ENCODE measurements around the gene SCUBE2. TPM values are rescaled to one million over a fixed set of nuclear protein-coding genes. Genes with fewer than 3 reads are reported as not detected.

The SCUBE2 gene
- total and polyA plus RNA-seq, 2 of the 4 experiments (the other 2 are of a cell fraction) = 0.43 to 0.72 TPM

DNA sequence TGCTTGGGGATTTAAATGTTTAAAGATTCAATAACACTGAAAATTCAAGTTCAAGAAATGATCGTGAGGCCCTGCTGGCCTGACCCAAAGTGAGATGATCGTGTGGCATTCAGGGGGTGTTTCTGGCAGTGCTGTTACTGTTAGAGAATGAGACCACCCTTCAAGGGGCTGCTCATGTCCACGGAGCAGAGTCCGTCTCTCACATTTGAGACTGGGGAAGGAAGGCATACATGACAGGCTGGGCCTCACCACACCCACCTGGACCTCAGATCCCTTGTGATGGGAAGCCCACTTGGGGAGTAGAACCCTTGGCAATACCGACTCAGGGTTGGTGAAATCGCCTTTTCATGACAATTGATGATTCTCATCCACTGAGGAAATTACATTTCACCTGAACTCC is 71.5 kb downstream of the SCUBE2 start:
- Histone ChIP-seq H2AFZ (replicated peaks; ENCODE audit: low read length, poor library complexity) (no peak overlapping the region), H3K18ac (ENCODE audit: low read depth, low read length) (no peak overlapping the region), H4K20me1 (ENCODE audit: insufficient read depth, low read length) (no peaks in the 10 kb centered on the region), H2BK5ac (ENCODE audit: low read depth, low read length, poor library complexity, severe bottlenecking) (no peak overlapping the region), H3K9ac (ENCODE audit: low read depth, low read length) (no peak overlapping the region), H2AK9ac (replicated peaks; ENCODE audit: low read depth, low read length, poor library complexity) (no peak overlapping the region), H3K14ac (replicated peaks; ENCODE audit: low read depth, low read length) (no peak overlapping the region), H3K56ac (ENCODE audit: extremely low read depth, insufficient read depth, low read length) (no peak overlapping the region), H4K5ac (ENCODE audit: low read depth, low read length) (no peak overlapping the region), H3K4me1 (ENCODE audit: control insufficient read depth, insufficient read depth, low read length) (no peaks in the 10 kb centered on the region), H3K9me3 (ENCODE audit: control insufficient read depth, insufficient read depth, low read length) (no peaks in the 10 kb centered on the region), H3K79me1 (ENCODE audit: low read depth in 1 of 2, low read length in 2 of 2) (no peaks in the 10 kb centered on the region), H3K4me2 (ENCODE audit: low read depth, low read length) (no peak overlapping the region), H3K36me3 (ENCODE audit: control insufficient read depth, insufficient read depth, low read length) (no peaks in the 10 kb centered on the region), H3K27ac (ENCODE audit: insufficient read depth, low read length) (no peak overlapping the region), H4K8ac (ENCODE audit: low read depth in 2 of 2, low read length in 2 of 2) (no peak overlapping the region), H2BK20ac (ENCODE audit: low read depth, low read length) (no peak overlapping the region), H4K91ac (ENCODE audit: insufficient read depth, low read depth, low read length) (no peak overlapping the region), H2BK15ac (ENCODE audit: low read depth, low read length) (no peak overlapping the region), H3K4ac (ENCODE audit: low read depth, low read length) (no peak overlapping the region), H3K27me3 (ENCODE audit: control insufficient read depth, insufficient read depth, low read length) (peaks cover 2% of the 10 kb centered on the region; the same call in 1 of the 2 replicates), H2BK120ac (ENCODE audit: low read depth, low read length) (no peak overlapping the region), H3K4me3 (ENCODE audit: insufficient read depth, low read depth, low read length) (no peak overlapping the region), H3K23ac (ENCODE audit: low read depth, low read length) (no peak overlapping the region), H3K9me1 (ENCODE audit: insufficient read depth, low read length) (peaks cover 4% of the 10 kb centered on the region; the same call in 1 of the 2 replicates), H2AK5ac (ENCODE audit: low read depth, low read length) (no peak overlapping the region)
- dilution Hi-C loops (cut with HindIII; ENCODE audit: low sequenced_read_pairs, unreplicated experiment) = no loop called here
- intact Hi-C loops (cut with micrococcal nuclease) = no loop called here
- BruUV-seq (replicated peaks) = no TSS peak
- in situ Hi-C loops (cut with MboI; ENCODE audit: low sequenced_read_pairs) = loop anchor here (5.0 to 25.0 kb wide), 2 partner anchors 112 to 492 kb away; no protein-coding TSS in a partner anchor
- ATAC-seq (ENCODE audit: low read depth) = no peak
- CTCF ChIA-PET = no interaction called here
- POLR2A ChIA-PET (ENCODE audit: unreplicated experiment) = no interaction called here
- no peak for DNase-seq
- no peak for TF ChIP-seq USF2 (IDR thresholded peaks at IDR 0.05; ENCODE audit: low read depth, low read length)
- no peak for TF ChIP-seq RFX5 (IDR thresholded peaks at IDR 0.05; ENCODE audit: low read depth, low read length)
- TF ChIP-seq FOS (IDR thresholded peaks at IDR 0.05; ENCODE audit: low read depth, low read length) = no peak
- no peak for TF ChIP-seq MAZ (IDR thresholded peaks at IDR 0.05; ENCODE audit: borderline replicate concordance, low read depth, low read length)
- TF ChIP-seq CHD1 (IDR thresholded peaks at IDR 0.05; ENCODE audit: low read depth, low read length) = no peak
- no peak for TF ChIP-seq NFE2L2 (IDR thresholded peaks at IDR 0.05; ENCODE audit: low read depth, low read length)
- no peak for TF ChIP-seq MXI1 (IDR thresholded peaks at IDR 0.05; ENCODE audit: borderline replicate concordance, low read depth, low read length)
- TF ChIP-seq CTCF (conservative IDR thresholded peaks at IDR 0.05; ENCODE audit: low read depth, low read length) = no peak
- TF ChIP-seq BHLHE40 (IDR thresholded peaks at IDR 0.05; ENCODE audit: low read depth, low read length) = no peak
- TF ChIP-seq ELK1 (IDR thresholded peaks at IDR 0.05; ENCODE audit: borderline replicate concordance, low read depth, low read length) = no peak
- no peak for TF ChIP-seq CEBPB (IDR thresholded peaks at IDR 0.05; ENCODE audit: low read depth, low read length)
- no peak for TF ChIP-seq RAD21 (IDR thresholded peaks at IDR 0.05; ENCODE audit: low read length)
- no peak for TF ChIP-seq MAFK (IDR thresholded peaks at IDR 0.05; ENCODE audit: low read depth, low read length)
- no peak for TF ChIP-seq POLR2A (IDR thresholded peaks at IDR 0.05; ENCODE audit: low read depth, low read length)
- TF ChIP-seq SMC3 (IDR thresholded peaks at IDR 0.05; ENCODE audit: low read depth, low read length) = no peak
- no peak for TF ChIP-seq RCOR1 (IDR thresholded peaks at IDR 0.05; ENCODE audit: insufficient replicate concordance, low read length)
- WGBS, 2 experiments (ENCODE audit: extremely low coverage in 2 of 2, insufficient read length in 1 of 2) = 90% methylated on average over 2 of the region's 6 CpGs; no CpG with 5 or more reads in 1 of the 2 experiments

All from IMR-90 (cell line).